Measurements from ENCODE around the gene OR13F1.

Gene OR13F1

GRCh38 chr9:104503963-104504362, at the start of gene OR13F1:
TSS of gene OR13F1 (plus strand) at chr9:104504263. CDS start at chr9:104504263, 0 bp downstream.
- H3K27ac ChIP-seq (ENCODE audit: low read depth, low read length), result no peak within 1 kb of the TSS
- no peaks in the 10 kb centered on the region for H3K79me2 ChIP-seq (ENCODE audit: control insufficient read depth, low read length)
- H4K20me1 ChIP-seq (ENCODE audit: control insufficient read depth, insufficient read depth, low read depth, low read length), result no peaks in the 10 kb centered on the region
- TF ChIP-seq EZH2phosphoT487 (IDR thresholded peaks at IDR 0.05; ENCODE audit: borderline replicate concordance, low read length) (no peak), CTCF (IDR thresholded peaks at IDR 0.05; ENCODE audit: low read depth, low read length, poor library complexity, severe bottlenecking) (no peak)
- no peak within 1 kb of the TSS for H3K4me3 ChIP-seq (ENCODE audit: low read length)
- no peak within 1 kb of the TSS for H3K4me2 ChIP-seq (ENCODE audit: low read length)
- H3K27me3 ChIP-seq (ENCODE audit: control insufficient read depth, low read length), result no peaks in the 10 kb centered on the region
- no peaks in the 10 kb centered on the region for H3F3A ChIP-seq (ENCODE audit: control insufficient read depth, insufficient read depth)
- no peaks in the 10 kb centered on the region for H3K4me1 ChIP-seq (ENCODE audit: control insufficient read depth, low read length)
- H3K9me3 ChIP-seq (ENCODE audit: control insufficient read depth, insufficient read depth, low read length), result no peaks in the 10 kb centered on the region
- H3K36me3 ChIP-seq (ENCODE audit: control insufficient read depth, low read length), result no peaks in the 10 kb centered on the region
- no peaks in the 10 kb centered on the region for H3K9me2 ChIP-seq (replicated peaks; ENCODE audit: control insufficient read depth, low read length)

GRCh38 chr9:104456831-104457230, 47.2 kb upstream of the OR13F1 start:
- no peak overlapping the region for H3K27ac ChIP-seq (ENCODE audit: low read depth, low read length)
- no peaks in the 10 kb centered on the region for H3K9me3 ChIP-seq (ENCODE audit: control insufficient read depth, insufficient read depth, low read length)
- no peaks in the 10 kb centered on the region for H3K4me1 ChIP-seq (ENCODE audit: control insufficient read depth, low read length)
- H3K4me3 ChIP-seq (ENCODE audit: low read length), result no peak overlapping the region
- no peak overlapping the region for H3K4me2 ChIP-seq (ENCODE audit: low read length)
- no peaks in the 10 kb centered on the region for H3K27me3 ChIP-seq (ENCODE audit: control insufficient read depth, low read length)
- H3K36me3 ChIP-seq (ENCODE audit: control insufficient read depth, low read length), result no peaks in the 10 kb centered on the region
- H3K79me2 ChIP-seq (ENCODE audit: control insufficient read depth, low read length), result no peaks in the 10 kb centered on the region
- H3F3A ChIP-seq (ENCODE audit: control insufficient read depth, insufficient read depth), result no peaks in the 10 kb centered on the region
- no peaks in the 10 kb centered on the region for H4K20me1 ChIP-seq (ENCODE audit: control insufficient read depth, insufficient read depth, low read depth, low read length)
- no peaks in the 10 kb centered on the region for H3K9me2 ChIP-seq (replicated peaks; ENCODE audit: control insufficient read depth, low read length)
- TF ChIP-seq CTCF (IDR thresholded peaks at IDR 0.05; ENCODE audit: low read depth, low read length, poor library complexity, severe bottlenecking) (no peak), EZH2phosphoT487 (IDR thresholded peaks at IDR 0.05; ENCODE audit: borderline replicate concordance, low read length) (no peak)

GRCh38 chr9:104463864-104464263, 40.2 kb upstream of the OR13F1 start:
- H3K4me1 ChIP-seq (ENCODE audit: control insufficient read depth, low read length), result no peaks in the 10 kb centered on the region
- H3K27ac ChIP-seq (ENCODE audit: low read depth, low read length), result no peak overlapping the region
- TF ChIP-seq EZH2phosphoT487 (IDR thresholded peaks at IDR 0.05; ENCODE audit: borderline replicate concordance, low read length) (no peak), CTCF (IDR thresholded peaks at IDR 0.05; ENCODE audit: low read depth, low read length, poor library complexity, severe bottlenecking) (no peak)
- no peaks in the 10 kb centered on the region for H3K27me3 ChIP-seq (ENCODE audit: control insufficient read depth, low read length)
- H3F3A ChIP-seq (ENCODE audit: control insufficient read depth, insufficient read depth), result no peaks in the 10 kb centered on the region
- H3K9me2 ChIP-seq (replicated peaks; ENCODE audit: control insufficient read depth, low read length), result no peaks in the 10 kb centered on the region
- H3K4me2 ChIP-seq (ENCODE audit: low read length), result no peak overlapping the region
- no peak overlapping the region for H3K4me3 ChIP-seq (ENCODE audit: low read length)
- H3K36me3 ChIP-seq (ENCODE audit: control insufficient read depth, low read length), result no peaks in the 10 kb centered on the region
- no peaks in the 10 kb centered on the region for H4K20me1 ChIP-seq (ENCODE audit: control insufficient read depth, insufficient read depth, low read depth, low read length)
- no peaks in the 10 kb centered on the region for H3K79me2 ChIP-seq (ENCODE audit: control insufficient read depth, low read length)
- no peaks in the 10 kb centered on the region for H3K9me3 ChIP-seq (ENCODE audit: control insufficient read depth, insufficient read depth, low read length)

GRCh38 chr9:104468261-104468660, 35.8 kb upstream of the OR13F1 start:
- H3K36me3 ChIP-seq (ENCODE audit: control insufficient read depth, low read length), result no peaks in the 10 kb centered on the region
- H3K4me1 ChIP-seq (ENCODE audit: control insufficient read depth, low read length), result no peaks in the 10 kb centered on the region
- no peaks in the 10 kb centered on the region for H4K20me1 ChIP-seq (ENCODE audit: control insufficient read depth, insufficient read depth, low read depth, low read length)
- no peaks in the 10 kb centered on the region for H3K79me2 ChIP-seq (ENCODE audit: control insufficient read depth, low read length)
- H3K27me3 ChIP-seq (ENCODE audit: control insufficient read depth, low read length), result no peaks in the 10 kb centered on the region
- no peaks in the 10 kb centered on the region for H3F3A ChIP-seq (ENCODE audit: control insufficient read depth, insufficient read depth)
- no peak overlapping the region for H3K4me2 ChIP-seq (ENCODE audit: low read length)
- H3K9me2 ChIP-seq (replicated peaks; ENCODE audit: control insufficient read depth, low read length), result no peaks in the 10 kb centered on the region
- TF ChIP-seq EZH2phosphoT487 (IDR thresholded peaks at IDR 0.05; ENCODE audit: borderline replicate concordance, low read length), result no peak
- H3K9me3 ChIP-seq (ENCODE audit: control insufficient read depth, insufficient read depth, low read length), result no peaks in the 10 kb centered on the region
- no peak overlapping the region for H3K4me3 ChIP-seq (ENCODE audit: low read length)
- H3K27ac ChIP-seq (ENCODE audit: low read depth, low read length), result no peak overlapping the region

All from DOHH2 (cell line).